SK-N-SH treated with all-trans-retinoic acid at 6 μM for 48 hours (cell line): ENCODE measurements around the gene UBE2U.

Experiments used
- ATAC-seq: fragments of 200-7000 bp; cut with Tn5 transposase; 3 replicates; pipeline ENCODE4 v1.9.1; 2020; ENCODE audit warnings: mild to moderate bottlenecking, moderate library complexity
- ARNTL ChIP-seq: fragments of 450-650 bp; formaldehyde crosslinking; IDR thresholded peaks from 2 replicates; pipeline ENCODE4 v1.5.0; 2020; ENCODE audit warnings: low read depth, mild to moderate bottlenecking, moderate library complexity, borderline replicate concordance
- BACH2 ChIP-seq: fragments of 250-450 bp; sonication (Bioruptor Pico); IDR thresholded peaks from 2 replicates; pipeline ENCODE4 v1.9.0; 2021; ENCODE audit warnings: mild to moderate bottlenecking, borderline replicate concordance
- CSDC2 ChIP-seq: fragments of 250-450 bp; sonication (Bioruptor Pico); IDR thresholded peaks from 2 replicates; pipeline ENCODE4 v1.5.0; 2020; ENCODE audit warnings: mild to moderate bottlenecking, moderate library complexity
- ESRRG ChIP-seq: fragments of 250-450 bp; sonication (Bioruptor Pico); IDR thresholded peaks from 2 replicates; pipeline ENCODE4 v1.6.1; 2021; ENCODE audit warnings: mild to moderate bottlenecking
- GLIS3 ChIP-seq: fragments of 250-450 bp; sonication (Bioruptor Pico); IDR thresholded peaks from 2 replicates; pipeline ENCODE4 v1.5.0; 2020; ENCODE audit warnings: mild to moderate bottlenecking, moderate library complexity
- ISL1 ChIP-seq: fragments of 250-450 bp; sonication (Bioruptor Pico); IDR thresholded peaks from 2 replicates; pipeline ENCODE4 v2.1.2; 2022; ENCODE audit warnings: mild to moderate bottlenecking, moderate library complexity
- PPARA ChIP-seq: fragments of 250-450 bp; sonication (Bioruptor Pico); IDR thresholded peaks from 2 replicates; pipeline ENCODE4 v1.5.0; 2020; ENCODE audit warnings: mild to moderate bottlenecking, borderline replicate concordance
- RARB ChIP-seq: fragments of 250-450 bp; sonication (Bioruptor Pico); IDR thresholded peaks from 2 replicates; pipeline ENCODE4 v1.8.0; 2021; ENCODE audit warnings: mild to moderate bottlenecking, moderate library complexity
- TCF4 ChIP-seq: fragments of 250-450 bp; sonication (Bioruptor Pico); IDR thresholded peaks from 2 replicates; pipeline ENCODE4 v1.8.0; 2021; ENCODE audit warnings: mild to moderate bottlenecking, moderate library complexity, borderline replicate concordance
- TOX ChIP-seq: fragments of 250-450 bp; sonication (Bioruptor Pico); IDR thresholded peaks from 2 replicates; pipeline ENCODE4 v1.8.0; 2021; ENCODE audit warnings: mild to moderate bottlenecking, moderate library complexity, borderline replicate concordance
- ZC3H10 ChIP-seq: fragments of 250-450 bp; sonication (Bioruptor Pico); IDR thresholded peaks from 2 replicates; pipeline ENCODE4 v1.5.1; 2021; ENCODE audit warnings: mild to moderate bottlenecking, moderate library complexity
- ZFP3 ChIP-seq: fragments of 250-450 bp; sonication (Bioruptor Pico); IDR thresholded peaks from 2 replicates; pipeline ENCODE4 v1.5.0; 2020; ENCODE audit warnings: mild to moderate bottlenecking, moderate library complexity
- ZFP30 ChIP-seq: fragments of 450-650 bp; formaldehyde crosslinking; IDR thresholded peaks from 2 replicates; pipeline ENCODE4 v1.5.0; 2022; ENCODE audit warnings: mild to moderate bottlenecking, moderate library complexity
- ZNF565 ChIP-seq: fragments of 450-650 bp; formaldehyde crosslinking; conservative IDR thresholded peaks from 2 replicates; pipeline ENCODE4 v1.5.0; 2020; ENCODE audit warnings: low read depth, mild to moderate bottlenecking, moderate library complexity
- ZNF8 ChIP-seq: fragments of 450-650 bp; formaldehyde crosslinking; IDR thresholded peaks from 2 replicates; pipeline ENCODE4 v1.5.0; 2020; ENCODE audit warnings: mild to moderate bottlenecking, moderate library complexity
- TF ChIP-seq, protein P1 (sequence below): fragments of 250-450 bp; sonication (Bioruptor Pico); IDR thresholded peaks from 2 replicates; pipeline ENCODE4 v1.8.0; 2020; ENCODE audit warnings: mild to moderate bottlenecking, moderate library complexity, borderline replicate concordance
- TF ChIP-seq, protein P2 (sequence below): fragments of 250-450 bp; sonication (Bioruptor Pico); IDR thresholded peaks from 2 replicates; pipeline ENCODE4 v1.5.1; 2020; ENCODE audit warnings: low read depth, mild to moderate bottlenecking, moderate library complexity
- TF ChIP-seq, protein P3 (sequence below): fragments of 250-450 bp; sonication (Bioruptor Pico); IDR thresholded peaks from 2 replicates; pipeline ENCODE4 v1.8.0; 2021; ENCODE audit warnings: low read depth, mild to moderate bottlenecking, moderate library complexity, borderline replicate concordance
- TF ChIP-seq, protein P4 (sequence below): fragments of 250-450 bp; sonication (Bioruptor Pico); IDR thresholded peaks from 2 replicates; pipeline ENCODE4 v1.5.0; 2020; ENCODE audit warnings: mild to moderate bottlenecking, moderate library complexity
- TF ChIP-seq, protein P5 (sequence below): fragments of 250-450 bp; sonication (Bioruptor Pico); IDR thresholded peaks from 2 replicates; pipeline ENCODE4 v1.5.1; 2021; ENCODE audit warnings: mild to moderate bottlenecking, moderate library complexity

The UBE2U gene

DNA sequence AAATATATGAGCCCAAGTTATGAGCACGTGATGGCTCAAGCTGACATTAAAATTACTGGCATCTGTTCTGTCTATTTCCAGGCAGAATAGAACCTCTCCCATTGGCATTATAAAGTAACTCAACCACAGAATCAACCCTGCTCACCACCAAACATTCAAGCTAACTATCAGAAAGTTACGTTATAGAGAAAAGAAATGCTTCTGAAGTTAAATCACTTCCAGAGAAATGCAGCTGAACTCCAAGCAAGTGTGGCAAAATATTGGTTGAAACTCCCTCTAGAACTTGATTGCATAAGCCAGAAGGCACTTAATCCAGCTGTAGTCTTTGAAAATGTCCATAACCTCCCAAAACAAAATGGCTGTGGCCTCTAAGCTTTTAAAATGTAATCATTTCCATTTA lies 36.2 kb upstream of the UBE2U start:
- no peak for TF ChIP-seq BACH2 (CRISPR knock-in tag)
- TF ChIP-seq CSDC2 (CRISPR knock-in tag), result no peak
- no peak for TF ChIP-seq GLIS3 (CRISPR knock-in tag)
- TF ChIP-seq TCF4, result no peak
- no peak for TF ChIP-seq ARNTL (CRISPR knock-in tag)
- TF ChIP-seq, protein P1, sequence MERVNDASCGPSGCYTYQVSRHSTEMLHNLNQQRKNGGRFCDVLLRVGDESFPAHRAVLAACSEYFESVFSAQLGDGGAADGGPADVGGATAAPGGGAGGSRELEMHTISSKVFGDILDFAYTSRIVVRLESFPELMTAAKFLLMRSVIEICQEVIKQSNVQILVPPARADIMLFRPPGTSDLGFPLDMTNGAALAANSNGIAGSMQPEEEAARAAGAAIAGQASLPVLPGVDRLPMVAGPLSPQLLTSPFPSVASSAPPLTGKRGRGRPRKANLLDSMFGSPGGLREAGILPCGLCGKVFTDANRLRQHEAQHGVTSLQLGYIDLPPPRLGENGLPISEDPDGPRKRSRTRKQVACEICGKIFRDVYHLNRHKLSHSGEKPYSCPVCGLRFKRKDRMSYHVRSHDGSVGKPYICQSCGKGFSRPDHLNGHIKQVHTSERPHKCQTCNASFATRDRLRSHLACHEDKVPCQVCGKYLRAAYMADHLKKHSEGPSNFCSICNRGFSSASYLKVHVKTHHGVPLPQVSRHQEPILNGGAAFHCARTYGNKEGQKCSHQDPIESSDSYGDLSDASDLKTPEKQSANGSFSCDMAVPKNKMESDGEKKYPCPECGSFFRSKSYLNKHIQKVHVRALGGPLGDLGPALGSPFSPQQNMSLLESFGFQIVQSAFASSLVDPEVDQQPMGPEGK (CRISPR knock-in tag), result no peak
- TF ChIP-seq ZNF565, result no peak
- TF ChIP-seq, protein P2, sequence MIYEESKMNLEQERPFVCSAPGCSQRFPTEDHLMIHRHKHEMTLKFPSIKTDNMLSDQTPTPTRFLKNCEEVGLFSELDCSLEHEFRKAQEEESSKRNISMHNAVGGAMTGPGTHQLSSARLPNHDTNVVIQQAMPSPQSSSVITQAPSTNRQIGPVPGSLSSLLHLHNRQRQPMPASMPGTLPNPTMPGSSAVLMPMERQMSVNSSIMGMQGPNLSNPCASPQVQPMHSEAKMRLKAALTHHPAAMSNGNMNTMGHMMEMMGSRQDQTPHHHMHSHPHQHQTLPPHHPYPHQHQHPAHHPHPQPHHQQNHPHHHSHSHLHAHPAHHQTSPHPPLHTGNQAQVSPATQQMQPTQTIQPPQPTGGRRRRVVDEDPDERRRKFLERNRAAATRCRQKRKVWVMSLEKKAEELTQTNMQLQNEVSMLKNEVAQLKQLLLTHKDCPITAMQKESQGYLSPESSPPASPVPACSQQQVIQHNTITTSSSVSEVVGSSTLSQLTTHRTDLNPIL (CRISPR knock-in tag), result no peak
- ATAC-seq, result no peak

DNA sequence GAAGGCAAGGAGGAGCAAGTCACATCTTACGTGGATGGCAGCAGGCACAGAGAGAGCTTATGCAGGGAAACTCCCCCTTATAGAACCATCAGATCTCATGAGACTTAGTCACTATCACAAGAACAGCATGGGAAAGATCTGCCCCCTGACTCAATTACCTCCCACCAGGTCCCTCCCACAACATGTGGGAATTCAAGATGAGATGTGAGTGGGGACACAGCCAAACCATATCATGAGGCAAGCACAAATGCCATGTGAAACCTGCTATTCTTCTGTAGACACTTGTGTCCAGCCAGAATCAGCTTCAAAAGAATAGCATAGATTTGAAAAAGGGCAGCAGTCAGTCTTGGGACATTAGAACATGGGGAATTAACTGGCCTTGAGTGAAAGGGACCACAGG lies 32.2 kb upstream of the UBE2U start:
- TF ChIP-seq GLIS3 (CRISPR knock-in tag) (no peak), TCF4 (peak; percentile 42)
- no peak; the same call in 1 of the 3 replicates for ATAC-seq

DNA sequence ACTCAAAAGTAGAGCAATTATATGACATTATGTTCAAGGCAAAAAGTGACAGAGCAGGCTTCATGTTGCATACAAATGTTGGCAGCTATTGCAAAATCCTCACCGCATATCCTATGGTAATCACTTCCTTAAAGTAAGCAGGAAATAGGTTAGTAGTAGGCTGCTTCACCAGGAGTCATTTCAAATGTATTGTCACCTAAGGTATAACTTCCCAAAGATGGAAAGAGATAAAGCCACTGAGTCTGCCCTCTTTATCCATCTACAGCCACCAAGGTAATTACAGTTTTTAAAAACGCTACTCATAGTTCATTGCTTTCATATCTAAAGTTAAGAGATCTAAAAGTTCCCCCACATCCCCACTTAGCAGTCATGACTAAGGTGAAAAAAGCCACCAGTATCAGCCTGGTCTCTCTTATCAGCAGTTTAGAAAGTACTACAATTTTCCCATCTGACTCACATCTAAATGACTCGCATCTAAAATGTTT lies 31.6 kb upstream of the UBE2U start:
- TF ChIP-seq, protein P3, sequence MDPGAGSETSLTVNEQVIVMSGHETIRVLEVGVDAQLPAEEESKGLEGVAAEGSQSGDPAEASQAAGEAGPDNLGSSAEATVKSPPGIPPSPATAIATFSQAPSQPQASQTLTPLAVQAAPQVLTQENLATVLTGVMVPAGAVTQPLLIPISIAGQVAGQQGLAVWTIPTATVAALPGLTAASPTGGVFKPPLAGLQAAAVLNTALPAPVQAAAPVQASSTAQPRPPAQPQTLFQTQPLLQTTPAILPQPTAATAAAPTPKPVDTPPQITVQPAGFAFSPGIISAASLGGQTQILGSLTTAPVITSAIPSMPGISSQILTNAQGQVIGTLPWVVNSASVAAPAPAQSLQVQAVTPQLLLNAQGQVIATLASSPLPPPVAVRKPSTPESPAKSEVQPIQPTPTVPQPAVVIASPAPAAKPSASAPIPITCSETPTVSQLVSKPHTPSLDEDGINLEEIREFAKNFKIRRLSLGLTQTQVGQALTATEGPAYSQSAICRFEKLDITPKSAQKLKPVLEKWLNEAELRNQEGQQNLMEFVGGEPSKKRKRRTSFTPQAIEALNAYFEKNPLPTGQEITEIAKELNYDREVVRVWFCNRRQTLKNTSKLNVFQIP (CRISPR knock-in tag), result no peak
- TF ChIP-seq PPARA (no peak), ISL1 (peak; percentile 43; the same call in 1 of the 2 replicates), CSDC2 (CRISPR knock-in tag) (no peak), ZC3H10 (CRISPR knock-in tag) (no peak)
- peak; percentile 59 for ATAC-seq

DNA sequence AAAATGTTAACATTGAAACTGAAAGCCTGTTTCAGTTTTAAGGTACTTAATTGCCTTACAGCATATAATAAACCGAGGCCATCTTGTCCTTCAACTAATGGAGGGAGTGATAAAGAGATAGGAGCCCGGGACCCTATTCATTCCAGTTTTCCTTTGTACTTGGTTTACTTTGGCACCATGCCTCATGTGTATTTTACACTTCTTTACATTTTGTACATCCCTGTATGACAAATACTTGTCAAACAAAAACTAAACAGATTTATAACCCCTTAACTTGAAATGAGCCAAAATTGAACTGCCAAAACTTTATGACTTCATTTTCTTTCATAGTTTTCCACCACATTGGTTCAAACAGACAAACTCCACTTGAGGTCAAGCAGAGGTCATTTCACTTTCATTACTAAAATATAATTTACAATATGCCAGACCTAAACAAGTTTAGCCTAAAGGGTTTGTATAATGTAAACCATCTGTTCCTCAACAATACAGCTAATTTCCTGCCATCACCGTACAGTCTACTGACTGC lies 30.9 kb upstream of the UBE2U start:
- peak; percentile 83 for ATAC-seq
- TF ChIP-seq GLIS3 (CRISPR knock-in tag) (peak; percentile 49; the same call in 1 of the 2 replicates), RARB (CRISPR knock-in tag) (peak; percentile 84; the same call in 1 of the 2 replicates), TCF4 (peak; percentile 97), ZNF8 (CRISPR knock-in tag) (no peak), PPARA (no peak), BACH2 (CRISPR knock-in tag) (no peak), ZC3H10 (CRISPR knock-in tag) (peak; percentile 70; the same call in 1 of the 2 replicates), ISL1 (peak; percentile 90), ZFP3 (no peak), ESRRG (CRISPR knock-in tag) (peak; percentile 60; the same call in 1 of the 2 replicates), ARNTL (CRISPR knock-in tag) (no peak), TOX (CRISPR knock-in tag) (peak; percentile 12; the same call in 1 of the 2 replicates), ZFP30 (CRISPR knock-in tag) (no peak)
- TF ChIP-seq, protein P4, sequence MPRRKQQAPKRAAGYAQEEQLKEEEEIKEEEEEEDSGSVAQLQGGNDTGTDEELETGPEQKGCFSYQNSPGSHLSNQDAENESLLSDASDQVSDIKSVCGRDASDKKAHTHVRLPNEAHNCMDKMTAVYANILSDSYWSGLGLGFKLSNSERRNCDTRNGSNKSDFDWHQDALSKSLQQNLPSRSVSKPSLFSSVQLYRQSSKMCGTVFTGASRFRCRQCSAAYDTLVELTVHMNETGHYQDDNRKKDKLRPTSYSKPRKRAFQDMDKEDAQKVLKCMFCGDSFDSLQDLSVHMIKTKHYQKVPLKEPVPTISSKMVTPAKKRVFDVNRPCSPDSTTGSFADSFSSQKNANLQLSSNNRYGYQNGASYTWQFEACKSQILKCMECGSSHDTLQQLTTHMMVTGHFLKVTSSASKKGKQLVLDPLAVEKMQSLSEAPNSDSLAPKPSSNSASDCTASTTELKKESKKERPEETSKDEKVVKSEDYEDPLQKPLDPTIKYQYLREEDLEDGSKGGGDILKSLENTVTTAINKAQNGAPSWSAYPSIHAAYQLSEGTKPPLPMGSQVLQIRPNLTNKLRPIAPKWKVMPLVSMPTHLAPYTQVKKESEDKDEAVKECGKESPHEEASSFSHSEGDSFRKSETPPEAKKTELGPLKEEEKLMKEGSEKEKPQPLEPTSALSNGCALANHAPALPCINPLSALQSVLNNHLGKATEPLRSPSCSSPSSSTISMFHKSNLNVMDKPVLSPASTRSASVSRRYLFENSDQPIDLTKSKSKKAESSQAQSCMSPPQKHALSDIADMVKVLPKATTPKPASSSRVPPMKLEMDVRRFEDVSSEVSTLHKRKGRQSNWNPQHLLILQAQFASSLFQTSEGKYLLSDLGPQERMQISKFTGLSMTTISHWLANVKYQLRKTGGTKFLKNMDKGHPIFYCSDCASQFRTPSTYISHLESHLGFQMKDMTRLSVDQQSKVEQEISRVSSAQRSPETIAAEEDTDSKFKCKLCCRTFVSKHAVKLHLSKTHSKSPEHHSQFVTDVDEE (CRISPR knock-in tag), result peak; percentile 82; the same call in 1 of the 2 replicates
- TF ChIP-seq, protein P3 (CRISPR knock-in tag), result no peak
- TF ChIP-seq, protein P1 (CRISPR knock-in tag), result no peak
- TF ChIP-seq, protein P5, sequence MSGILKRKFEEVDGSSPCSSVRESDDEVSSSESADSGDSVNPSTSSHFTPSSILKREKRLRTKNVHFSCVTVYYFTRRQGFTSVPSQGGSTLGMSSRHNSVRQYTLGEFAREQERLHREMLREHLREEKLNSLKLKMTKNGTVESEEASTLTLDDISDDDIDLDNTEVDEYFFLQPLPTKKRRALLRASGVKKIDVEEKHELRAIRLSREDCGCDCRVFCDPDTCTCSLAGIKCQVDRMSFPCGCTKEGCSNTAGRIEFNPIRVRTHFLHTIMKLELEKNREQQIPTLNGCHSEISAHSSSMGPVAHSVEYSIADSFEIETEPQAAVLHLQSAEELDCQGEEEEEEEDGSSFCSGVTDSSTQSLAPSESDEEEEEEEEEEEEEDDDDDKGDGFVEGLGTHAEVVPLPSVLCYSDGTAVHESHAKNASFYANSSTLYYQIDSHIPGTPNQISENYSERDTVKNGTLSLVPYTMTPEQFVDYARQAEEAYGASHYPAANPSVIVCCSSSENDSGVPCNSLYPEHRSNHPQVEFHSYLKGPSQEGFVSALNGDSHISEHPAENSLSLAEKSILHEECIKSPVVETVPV (CRISPR knock-in tag), result peak; percentile 71; the same call in 1 of the 2 replicates
- TF ChIP-seq, protein P2 (CRISPR knock-in tag), result peak; percentile 87; the same call in 1 of the 2 replicates
